PC-9 (cell line): ENCODE results near the gene UQCC5. TPM values are rescaled to one million over a fixed set of nuclear protein-coding genes. Genes with fewer than 3 reads are reported as not detected.

Experiments
- BruUV-seq: library from RNA; stranded (reverse); fragments of 400-500 nt; replicated peaks from 2 replicates; lab custom pipeline; 2021; lab: Mats Ljungman, UMichigan
- CTCF ChIA-PET: fragments of 300-600 bp; sonication (Branson Sonifier 250); formaldehyde crosslinking; loops from one replicate; lab custom pipeline; 2022; ENCODE audit warnings: antibody characterized with exemption; lab: Charles Lee
- POLR2A ChIA-PET: fragments of 300-600 bp; sonication (Branson Sonifier 250); formaldehyde crosslinking; loops from one replicate; lab custom pipeline; 2022; ENCODE audit warnings: antibody characterized with exemption; ENCODE audit not compliant: unreplicated experiment; lab: Charles Lee
- DNase-seq, 2 experiments: peaks; one replicate each; pipeline versions ENCODE4 v3.0.0 to v3.0.0-alpha.2; 2015 to 2022; ENCODE audit warnings: mixed read lengths in 1 of 2
- H2AFZ ChIP-seq: fragments of 200-600 bp; sonication (generic); 2 replicates; pipeline ENCODE4 v1.8.1; 2017; ENCODE audit warnings: antibody characterized with exemption
- H3F3A ChIP-seq: fragments of 200-600 bp; sonication (generic); 2 replicates; pipeline ENCODE4 v1.8.1; 2017; ENCODE audit warnings: antibody characterized with exemption, mild to moderate bottlenecking, low read depth; ENCODE audit not compliant: insufficient read depth
- H3K27ac ChIP-seq: fragments of 200-600 bp; sonication (generic); 2 replicates; pipeline ENCODE4 v1.6.1; 2016; ENCODE audit warnings: mixed run types
- H3K27me3 ChIP-seq: fragments of 200-600 bp; sonication (generic); 2 replicates; pipeline ENCODE4 v1.6.1; 2016; ENCODE audit warnings: low read depth, mixed run types; ENCODE audit not compliant: insufficient read depth
- H3K36me3 ChIP-seq: fragments of 200-600 bp; sonication (generic); 2 replicates; pipeline ENCODE4 v1.6.1; 2016; ENCODE audit warnings: low read depth, mixed run types
- H3K4me1 ChIP-seq: fragments of 200-600 bp; sonication (generic); replicated peaks from 2 replicates; pipeline ENCODE4 v1.6.1; 2016; ENCODE audit warnings: mixed run types; ENCODE audit not compliant: insufficient read depth
- H3K4me2 ChIP-seq: fragments of 200-600 bp; sonication (generic); 2 replicates; pipeline ENCODE4 v1.6.1; 2017; ENCODE audit warnings: mixed run types
- H3K4me3 ChIP-seq: fragments of 200-600 bp; sonication (generic); 2 replicates; pipeline ENCODE4 v1.6.1; 2016; ENCODE audit warnings: mixed run types
- H3K79me2 ChIP-seq: fragments of 200-600 bp; sonication (generic); 2 replicates; pipeline ENCODE4 v1.6.1; 2017; ENCODE audit warnings: low read depth, mixed run types
- H3K9me2 ChIP-seq: fragments of 200-600 bp; sonication (generic); 2 replicates; pipeline ENCODE4 v1.8.1; 2017; ENCODE audit warnings: mild to moderate bottlenecking; ENCODE audit not compliant: insufficient read depth
- H3K9me3 ChIP-seq: fragments of 200-600 bp; sonication (generic); 2 replicates; pipeline ENCODE4 v1.8.1; 2016; ENCODE audit warnings: low read depth; ENCODE audit not compliant: insufficient read depth
- H4K20me1 ChIP-seq: fragments of 200-600 bp; sonication (generic); 2 replicates; pipeline ENCODE4 v1.8.1; 2017; ENCODE audit not compliant: insufficient read depth
- CTCF ChIP-seq: fragments of 200-600 bp; sonication (generic); conservative IDR thresholded peaks from 2 replicates; pipeline ENCODE4 v1.6.1; 2017; ENCODE audit warnings: mixed run types, antibody characterized with exemption, mild to moderate bottlenecking, moderate library complexity
- EZH2 ChIP-seq: fragments of 200-600 bp; sonication (generic); IDR thresholded peaks from 2 replicates; pipeline ENCODE4 v1.8.0; 2017; ENCODE audit warnings: antibody characterized with exemption, low read depth
- intact Hi-C: fragments of 100-400 bp; cut with micrococcal nuclease; formaldehyde crosslinking; loops from one replicate; pipeline ENCODE4 v1.10.0; 2022; ENCODE audit not compliant: unreplicated experiment
- total RNA-seq: library from RNA; stranded (reverse); gene quantifications from 2 replicates; pipeline ENCODE4 v1.2.3, GENCODE V29; 2021

Gene UQCC5
- total RNA-seq, 1 experiment from 2014 or later: 13.3 TPM

GRCh38 chr3:52528586-52529375, 7.6 kb upstream of the UQCC5 start:
- BruUV-seq: no TSS peak
- no peak for TF ChIP-seq EZH2
- TF ChIP-seq CTCF: no peak
- Histone ChIP-seq H3K36me3 (no peaks in the 10 kb centered on the region), H4K20me1 (no peaks in the 10 kb centered on the region), H3K27ac (no peak overlapping the region), H3K79me2 (0 out of 2 replicates have a peak, but pooled peaks cover 11% of the 10 kb centered on the region), H3K4me1 (peaks cover 15% of the 10 kb centered on the region), H3K27me3 (no peaks in the 10 kb centered on the region), H3K9me3 (no peaks in the 10 kb centered on the region), H3K9me2 (no peaks in the 10 kb centered on the region), H3F3A (peaks cover 7% of the 10 kb centered on the region; the same call in 1 of the 2 replicates), H3K4me3 (no peak overlapping the region), H3K4me2 (no peak overlapping the region), H2AFZ (no peak overlapping the region)
- intact Hi-C loops: no loop called here
- ChIA-PET CTCF (no interaction called here), POLR2A (no interaction called here)
- no peak for DNase-seq

- intact Hi-C loops: no loop called here
- Histone ChIP-seq H3K9me3 (no peaks in the 10 kb centered on the region), H3K36me3 (no peaks in the 10 kb centered on the region), H3F3A (peaks cover 7% of the 10 kb centered on the region; the same call in 1 of the 2 replicates), H3K4me1 (peaks cover 15% of the 10 kb centered on the region), H4K20me1 (no peaks in the 10 kb centered on the region), H3K27me3 (no peaks in the 10 kb centered on the region), H3K4me3 (no peak overlapping the region), H2AFZ (no peak overlapping the region), H3K79me2 (0 out of 2 replicates have a peak, but pooled peaks cover 11% of the 10 kb centered on the region), H3K9me2 (no peaks in the 10 kb centered on the region), H3K27ac (no peak overlapping the region), H3K4me2 (no peak overlapping the region)
- no peak for DNase-seq
- ChIA-PET POLR2A (no interaction called here), CTCF (no interaction called here)
- no TSS peak for BruUV-seq
- TF ChIP-seq EZH2 (no peak), CTCF (no peak)
Measured at GRCh38 chr3:52529376-52530333, 6.8 kb upstream of the UQCC5 start.
